H1 (cell line): ENCODE data around the gene MPV17. TPM values are rescaled to one million over a fixed set of nuclear protein-coding genes. Genes with fewer than 3 reads are reported as not detected.

Source experiments
- BCL11A ChIP-seq, 2 experiments: IDR thresholded peaks; one replicate each; pipeline ENCODE4 v1.6.1; 2011; ENCODE audit warnings: low read depth in 2 of 2, low read length in 2 of 2, mild to moderate bottlenecking in 2 of 2
- BRCA1 ChIP-seq: IDR thresholded peaks from 2 replicates; pipeline ENCODE4 v1.6.1; 2012; ENCODE audit warnings: low read depth, low read length, improper control_type of control experiment
- EGR1 ChIP-seq: IDR thresholded peaks from 2 replicates; pipeline ENCODE4 v1.6.1; 2011; ENCODE audit warnings: low read depth, low read length, borderline replicate concordance
- EZH2 ChIP-seq: fragments of 200-600 bp; sonication (generic); IDR thresholded peaks from 2 replicates; pipeline ENCODE4 v1.7.1; 2012; ENCODE audit warnings: low read depth, mild to moderate bottlenecking, moderate library complexity, low read length, inconsistent platforms; ENCODE audit not compliant: severe bottlenecking
- HDAC6 ChIP-seq: IDR thresholded peaks from one replicate; pipeline ENCODE4 v1.7.1; 2012; ENCODE audit warnings: low read depth, mild to moderate bottlenecking, inconsistent platforms, low read length, moderate library complexity
- JUND ChIP-seq: IDR thresholded peaks from 2 replicates; pipeline ENCODE4 v1.6.1; 2011; ENCODE audit warnings: mild to moderate bottlenecking, improper control_type of control experiment, low read length
- NRF1 ChIP-seq: IDR thresholded peaks from 2 replicates; pipeline ENCODE4 v1.6.1; 2011; ENCODE audit warnings: mild to moderate bottlenecking, low read depth, low read length, improper control_type of control experiment
- POLR2AphosphoS5 ChIP-seq: IDR thresholded peaks from 2 replicates; pipeline ENCODE4 v1.6.1; 2011; ENCODE audit warnings: low read depth, low read length
- POU5F1 ChIP-seq: IDR thresholded peaks from 2 replicates; pipeline ENCODE4 v1.6.1; 2011; ENCODE audit warnings: low read depth, mild to moderate bottlenecking, low read length, moderate library complexity
- RAD21 ChIP-seq, 2 experiments: IDR thresholded peaks in 1 of 2; conservative IDR thresholded peaks in 1 of 2; 2 replicates each; pipeline ENCODE4 v1.6.1; 2011; ENCODE audit warnings: low read depth in 2 of 2, low read length in 2 of 2, improper control_type of control experiment in 1 of 2, inconsistent platforms in 1 of 2, mild to moderate bottlenecking in 1 of 2, moderate library complexity in 1 of 2
- SAP30 ChIP-seq: fragments of 300-600 bp; sonication (generic); IDR thresholded peaks from 2 replicates; pipeline ENCODE4 v1.7.1; 2012; ENCODE audit warnings: low read length, moderate library complexity, mild to moderate bottlenecking, inconsistent platforms; ENCODE audit not compliant: insufficient read depth, insufficient replicate concordance
- SP1 ChIP-seq: IDR thresholded peaks from 2 replicates; pipeline ENCODE4 v1.6.1; 2011; ENCODE audit warnings: low read depth, low read length
- SRF ChIP-seq: IDR thresholded peaks from 2 replicates; pipeline ENCODE4 v1.6.1; 2011; ENCODE audit warnings: mild to moderate bottlenecking, low read depth, low read length, moderate library complexity
- SUZ12 ChIP-seq: fragments of 200-600 bp; sonication (generic); IDR thresholded peaks from 2 replicates; pipeline ENCODE4 v1.6.1; 2012; ENCODE audit warnings: mild to moderate bottlenecking, inconsistent platforms, low read length, moderate library complexity, mixed read lengths
- TEAD4 ChIP-seq: IDR thresholded peaks from 2 replicates; pipeline ENCODE4 v1.6.1; 2012; ENCODE audit warnings: low read depth, low read length, inconsistent platforms, mixed read lengths
- USF2 ChIP-seq: IDR thresholded peaks from 2 replicates; pipeline ENCODE4 v1.6.1; 2011; ENCODE audit warnings: low read length, improper control_type of control experiment
- polyA plus RNA-seq, 7 experiments: library from polyadenylated mRNA; depleted of rRNA in 3 of 7; stranded (reverse) in 5 of 7; unstranded in 2 of 7; fragments of >200 nt in 5 of 7; fragments of 200-250 nt in 2 of 7; gene quantifications; 1 replicate in 5 of 7; 2 replicates in 1 of 7; 4 replicates in 1 of 7; pipeline versions ENCODE4 v1.2.1 to v1.2.3, GENCODE V29; 2011 to 2013; ENCODE audit warnings: missing spikeins in 2 of 7, mixed read lengths in 2 of 7
- total RNA-seq: library from RNA; stranded (reverse); fragmentation: NEBNext Ultra II Directional; extraction: Animal tissue kit (Norgen Biotek cat#: 25700); gene quantifications from 2 replicates; pipeline ENCODE4 v1.2.1, GENCODE V29; 2021
- TF ChIP-seq, protein P1 (sequence below): IDR thresholded peaks from 2 replicates; pipeline ENCODE4 v1.6.1; 2012; ENCODE audit warnings: low read length, inconsistent platforms
- TF ChIP-seq, protein P2 (sequence below): IDR thresholded peaks from 2 replicates; pipeline ENCODE4 v1.6.1; 2012; ENCODE audit warnings: inconsistent platforms
- TF ChIP-seq, protein P3 (sequence below), 3 experiments: IDR thresholded peaks; 1 replicate in 2 of 3; 2 replicates in 1 of 3; pipeline versions ENCODE4 v1.5.1 to v1.6.1; 2011; ENCODE audit warnings: low read length in 3 of 3, mild to moderate bottlenecking in 3 of 3, inconsistent platforms in 2 of 3, low read depth in 1 of 3, moderate library complexity in 1 of 3; ENCODE audit not compliant: insufficient read depth in 1 of 3; ENCODE audit errors: control extremely low read depth in 1 of 3

MPV17 gene
- total and polyA plus RNA-seq, 2 of the 8 experiments (the other 6 are each of a cell fraction or from before 2014, with no cell fraction given) = 45.2 to 181 TPM

- no peak for TF ChIP-seq USF2
- no peak for TF ChIP-seq POU5F1
- no peak for TF ChIP-seq BCL11A (IDR thresholded peaks at IDR 0.05; ENCODE audit: low read depth in 2 of 2, low read length in 2 of 2)
- no peak for TF ChIP-seq SAP30
- TF ChIP-seq SP1 = no peak
- TF ChIP-seq JUND = peak; percentile 82; the same call in 1 of the 2 replicates
- no peak for TF ChIP-seq TEAD4
- no peak for TF ChIP-seq POLR2AphosphoS5
- no peak for TF ChIP-seq HDAC6
- no peak for TF ChIP-seq SRF
- no peak for TF ChIP-seq EZH2
- no peak for TF ChIP-seq EGR1
- no peak for TF ChIP-seq BRCA1
- TF ChIP-seq RAD21 (IDR thresholded peaks at IDR 0.05 in 1 of 2, conservative IDR thresholded peaks at IDR 0.05 in 1 of 2; ENCODE audit: low read depth in 2 of 2, low read length in 2 of 2) = peak; percentile 17 to 43; a peak in 3 of 4 replicates
- TF ChIP-seq NRF1 = no peak
- TF ChIP-seq, protein P1, sequence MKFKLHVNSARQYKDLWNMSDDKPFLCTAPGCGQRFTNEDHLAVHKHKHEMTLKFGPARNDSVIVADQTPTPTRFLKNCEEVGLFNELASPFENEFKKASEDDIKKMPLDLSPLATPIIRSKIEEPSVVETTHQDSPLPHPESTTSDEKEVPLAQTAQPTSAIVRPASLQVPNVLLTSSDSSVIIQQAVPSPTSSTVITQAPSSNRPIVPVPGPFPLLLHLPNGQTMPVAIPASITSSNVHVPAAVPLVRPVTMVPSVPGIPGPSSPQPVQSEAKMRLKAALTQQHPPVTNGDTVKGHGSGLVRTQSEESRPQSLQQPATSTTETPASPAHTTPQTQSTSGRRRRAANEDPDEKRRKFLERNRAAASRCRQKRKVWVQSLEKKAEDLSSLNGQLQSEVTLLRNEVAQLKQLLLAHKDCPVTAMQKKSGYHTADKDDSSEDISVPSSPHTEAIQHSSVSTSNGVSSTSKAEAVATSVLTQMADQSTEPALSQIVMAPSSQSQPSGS = no peak
- TF ChIP-seq, protein P2, sequence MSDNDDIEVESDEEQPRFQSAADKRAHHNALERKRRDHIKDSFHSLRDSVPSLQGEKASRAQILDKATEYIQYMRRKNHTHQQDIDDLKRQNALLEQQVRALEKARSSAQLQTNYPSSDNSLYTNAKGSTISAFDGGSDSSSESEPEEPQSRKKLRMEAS = no peak
- TF ChIP-seq, protein P3, sequence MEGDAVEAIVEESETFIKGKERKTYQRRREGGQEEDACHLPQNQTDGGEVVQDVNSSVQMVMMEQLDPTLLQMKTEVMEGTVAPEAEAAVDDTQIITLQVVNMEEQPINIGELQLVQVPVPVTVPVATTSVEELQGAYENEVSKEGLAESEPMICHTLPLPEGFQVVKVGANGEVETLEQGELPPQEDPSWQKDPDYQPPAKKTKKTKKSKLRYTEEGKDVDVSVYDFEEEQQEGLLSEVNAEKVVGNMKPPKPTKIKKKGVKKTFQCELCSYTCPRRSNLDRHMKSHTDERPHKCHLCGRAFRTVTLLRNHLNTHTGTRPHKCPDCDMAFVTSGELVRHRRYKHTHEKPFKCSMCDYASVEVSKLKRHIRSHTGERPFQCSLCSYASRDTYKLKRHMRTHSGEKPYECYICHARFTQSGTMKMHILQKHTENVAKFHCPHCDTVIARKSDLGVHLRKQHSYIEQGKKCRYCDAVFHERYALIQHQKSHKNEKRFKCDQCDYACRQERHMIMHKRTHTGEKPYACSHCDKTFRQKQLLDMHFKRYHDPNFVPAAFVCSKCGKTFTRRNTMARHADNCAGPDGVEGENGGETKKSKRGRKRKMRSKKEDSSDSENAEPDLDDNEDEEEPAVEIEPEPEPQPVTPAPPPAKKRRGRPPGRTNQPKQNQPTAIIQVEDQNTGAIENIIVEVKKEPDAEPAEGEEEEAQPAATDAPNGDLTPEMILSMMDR (IDR thresholded peaks at IDR 0.05; ENCODE audit: control extremely low read depth in 1 of 3, insufficient read depth in 1 of 3, low read depth in 1 of 3, low read length in 3 of 3) = peak in 2 of 3 experiments; percentile 54 to 56; a peak in 3 of 4 replicates
- TF ChIP-seq SUZ12 = no peak
Measured at GRCh38 chr2:27320958-27321543, 1.8 kb downstream of the MPV17 start (continued).
